Measurements from ENCODE around the gene DNMT3A.
"Not testable (repeated sequence)": the region's sequence is repeated elsewhere in the genome, so short reads cannot be mapped to it uniquely, and the experiment has no call there.

Gene DNMT3A

DNA sequence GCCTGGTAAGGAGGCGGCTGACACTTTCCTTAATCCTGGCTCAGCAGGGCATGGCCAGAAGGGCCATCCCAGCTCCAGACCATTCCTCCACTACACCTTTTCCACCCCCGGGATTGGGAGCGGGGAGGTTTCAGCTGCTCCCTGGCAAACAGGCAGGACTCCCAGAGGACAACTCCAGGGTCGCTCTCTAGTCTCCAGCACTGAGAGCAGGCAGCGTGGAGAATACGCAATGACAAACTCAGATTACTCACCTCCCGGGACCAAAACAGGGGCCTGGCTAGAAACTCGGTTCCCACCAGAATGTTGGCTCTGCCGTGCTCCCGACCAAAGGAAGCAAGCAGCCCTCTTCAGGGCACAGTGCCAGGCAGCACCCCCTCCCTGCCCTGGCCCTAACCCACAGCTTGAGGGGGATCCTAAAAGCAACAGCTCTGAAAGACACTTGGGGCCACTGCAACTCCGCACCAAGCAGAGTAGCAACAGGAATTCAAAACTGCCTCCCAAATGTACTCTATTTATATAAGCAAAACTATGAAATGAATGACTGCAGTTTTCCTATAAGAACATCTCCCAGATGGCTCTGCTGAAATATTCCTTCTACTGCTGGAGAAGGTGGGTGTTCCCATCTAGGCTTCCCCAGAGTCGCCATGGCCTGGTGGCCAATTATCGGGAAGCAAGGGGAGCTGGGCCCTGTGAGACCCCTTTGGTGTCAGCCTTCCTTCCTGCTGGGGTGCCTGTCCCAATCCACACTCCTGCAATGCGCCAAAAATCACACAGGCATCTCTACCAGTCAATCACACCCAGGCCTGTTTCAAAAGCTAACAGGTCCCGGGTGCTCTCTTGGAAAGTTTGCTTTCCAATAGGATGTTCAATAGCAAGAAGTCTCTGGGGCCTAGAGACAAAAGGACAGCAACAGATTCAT is 112.2 kb downstream of the DNMT3A start:
- no peak for DNase-seq

DNA sequence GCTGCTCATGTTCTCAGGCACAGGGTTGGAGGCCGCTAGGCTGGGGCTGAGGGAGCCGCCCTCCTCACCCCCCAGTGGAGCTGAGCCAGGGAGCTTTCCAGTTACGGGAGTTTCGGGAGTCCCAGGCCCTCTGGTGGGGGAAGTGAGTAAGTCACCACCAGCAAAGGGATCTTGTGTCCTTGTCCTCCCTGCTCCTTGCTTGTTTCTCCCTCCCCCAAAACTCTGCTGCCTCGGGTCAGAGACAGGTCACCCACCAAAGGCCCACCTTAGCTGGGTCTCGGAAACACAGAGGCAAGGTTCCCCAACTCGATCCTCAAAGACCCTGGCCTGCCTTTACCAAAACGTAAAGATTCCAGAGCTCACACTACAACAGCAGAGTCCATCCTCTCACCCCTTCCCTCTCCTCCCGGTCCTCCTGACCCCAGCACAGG is 112.9 kb downstream of the DNMT3A start:
- peak; percentile 14 for DNase-seq

- DNase-seq = no peak
These were observed 114.1 kb downstream of the DNMT3A start for GRCh38 chr2:25227576-25227975.

- DNase-seq = no peak
These were observed 114.9 kb downstream of the DNMT3A start for GRCh38 chr2:25226827-25227226.

DNA sequence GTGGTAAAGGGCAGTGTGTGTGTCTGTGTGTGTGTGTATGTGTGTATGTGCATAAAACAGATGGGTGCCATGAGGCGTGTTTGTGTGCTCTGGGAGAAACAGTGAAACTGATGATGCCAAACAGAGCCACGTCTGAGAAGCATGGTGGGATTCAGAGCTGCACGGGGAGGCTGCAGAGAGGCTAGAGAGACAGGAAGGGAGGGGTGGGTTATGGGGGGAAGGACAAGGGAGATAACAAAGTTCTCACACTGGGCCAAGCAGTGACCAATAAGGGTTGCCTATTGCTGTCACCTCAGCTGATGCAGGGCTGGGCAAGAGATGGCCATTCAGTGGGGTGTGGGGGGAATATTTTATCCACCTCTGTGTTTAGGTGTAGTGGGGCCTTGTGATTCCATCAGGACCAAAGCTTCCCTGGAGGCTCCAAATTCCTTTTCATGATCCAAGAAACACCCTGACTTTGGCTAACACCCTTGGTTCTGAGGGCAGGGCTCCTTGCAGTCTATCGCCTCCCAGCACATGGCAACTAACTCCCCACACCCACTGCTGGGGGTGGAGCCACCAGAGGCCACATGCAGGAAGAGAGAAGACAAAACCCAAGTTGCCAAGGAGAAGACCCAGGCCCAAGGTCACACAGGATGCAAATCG is 119.1 kb downstream of the DNMT3A start:
- DNase-seq = no peak

GRCh38 chr2:25221579-25221978 is 120.1 kb downstream of the DNMT3A start:
- DNase-seq = no peak

- no peak for DNase-seq
These were observed 121.4 kb downstream of the DNMT3A start for GRCh38 chr2:25220313-25220712.

DNA sequence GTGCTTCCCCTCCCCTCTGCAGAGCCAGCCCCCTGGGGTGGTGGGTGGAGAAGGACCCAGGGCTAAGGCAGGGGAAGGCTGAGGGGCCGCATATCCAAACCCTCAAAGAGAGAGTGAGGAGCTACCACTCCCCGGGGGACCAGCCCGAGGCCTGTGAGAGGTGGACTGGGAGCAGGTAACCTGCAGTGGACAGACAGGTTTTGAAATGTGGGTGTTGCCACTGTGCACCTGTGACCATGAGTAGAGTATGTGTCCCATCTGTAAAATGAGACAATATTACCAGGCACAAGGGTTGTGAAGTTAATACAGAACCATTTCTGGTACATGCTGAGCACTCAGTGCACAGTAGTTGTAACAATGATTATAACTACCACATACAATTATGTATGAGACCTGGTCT is 122.1 kb downstream of the DNMT3A start:
- DNase-seq = no peak

DNA sequence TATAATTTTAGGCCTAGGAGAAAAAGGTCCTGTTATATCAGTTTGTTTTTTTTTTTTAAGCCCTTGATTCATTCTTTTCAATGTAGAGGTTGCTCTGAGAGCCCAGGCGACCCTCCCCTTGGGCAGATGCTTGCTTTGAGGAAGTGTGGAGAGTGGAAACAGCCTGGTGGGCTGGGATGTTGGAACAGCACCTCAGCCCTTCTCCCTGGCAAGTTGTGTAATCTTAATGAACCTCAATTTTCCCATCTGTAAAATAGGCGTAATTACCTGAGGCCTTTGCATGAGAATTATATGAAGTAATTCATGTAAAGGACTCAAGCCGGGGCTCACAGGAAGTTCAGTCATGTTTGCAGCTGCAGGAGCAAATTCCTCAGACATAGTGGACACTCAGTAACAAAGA is 123.6 kb downstream of the DNMT3A start:
- DNase-seq = no peak

DNA sequence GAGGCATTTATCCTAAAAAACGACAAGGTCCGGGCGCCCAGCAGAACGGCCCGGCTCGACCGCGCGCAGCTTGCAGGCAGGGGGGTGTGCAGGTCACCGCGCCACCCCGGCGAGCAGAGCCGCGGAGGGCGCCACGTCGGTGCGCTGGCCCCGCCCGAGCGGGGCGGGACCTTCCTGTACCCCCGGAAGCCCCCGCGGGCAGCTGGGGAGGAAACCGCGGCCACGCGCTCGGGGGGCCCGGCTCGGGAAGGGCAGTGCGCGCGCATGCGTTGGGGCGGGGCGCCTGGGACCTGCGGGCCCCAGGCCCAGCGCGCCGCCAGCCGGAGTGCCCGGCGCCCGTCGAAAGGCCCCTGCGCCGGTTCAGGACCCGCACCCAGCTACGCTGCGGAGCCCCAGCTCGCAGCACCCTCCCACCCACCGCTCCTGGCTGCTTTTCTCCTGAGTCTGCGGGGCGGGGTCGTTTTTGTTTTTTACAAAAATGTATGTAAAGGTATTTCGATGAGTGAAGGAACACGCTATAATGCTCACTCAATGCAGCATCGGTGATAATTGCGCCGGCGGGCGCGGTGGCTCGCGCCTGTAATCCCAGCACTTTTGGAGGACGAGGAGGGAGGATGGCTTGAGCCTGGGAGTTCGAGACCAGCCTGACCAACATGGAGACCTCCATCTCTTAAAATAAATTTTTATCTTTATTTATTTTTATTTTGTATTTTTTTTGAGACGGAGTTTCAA is 125.6 kb downstream of the DNMT3A start:
- DNase-seq = no peak

GRCh38 chr2:25215232-25215631 is 126.5 kb downstream of the DNMT3A start:
- DNase-seq = no peak

DNA sequence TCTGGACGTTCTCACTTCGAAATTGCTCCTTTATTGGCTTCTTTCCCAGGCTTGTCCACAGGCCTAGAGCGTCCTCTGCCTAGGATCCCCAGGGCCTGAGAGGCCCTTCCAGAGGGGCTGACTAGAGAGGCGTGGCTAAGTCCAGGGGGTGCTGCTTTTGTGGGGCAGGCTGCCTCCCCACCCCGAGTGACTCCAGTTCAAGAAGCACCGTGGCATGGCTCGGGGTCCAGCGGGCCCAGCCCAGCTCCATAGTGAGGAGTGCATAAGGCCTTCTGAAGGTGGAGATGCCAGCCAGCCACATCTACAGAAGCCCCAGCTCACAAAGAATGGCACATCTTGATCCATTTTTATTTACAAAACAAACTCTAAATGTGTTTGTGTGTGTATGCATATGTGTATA is 128.5 kb downstream of the DNMT3A start:
- DNase-seq = no peak

DNA sequence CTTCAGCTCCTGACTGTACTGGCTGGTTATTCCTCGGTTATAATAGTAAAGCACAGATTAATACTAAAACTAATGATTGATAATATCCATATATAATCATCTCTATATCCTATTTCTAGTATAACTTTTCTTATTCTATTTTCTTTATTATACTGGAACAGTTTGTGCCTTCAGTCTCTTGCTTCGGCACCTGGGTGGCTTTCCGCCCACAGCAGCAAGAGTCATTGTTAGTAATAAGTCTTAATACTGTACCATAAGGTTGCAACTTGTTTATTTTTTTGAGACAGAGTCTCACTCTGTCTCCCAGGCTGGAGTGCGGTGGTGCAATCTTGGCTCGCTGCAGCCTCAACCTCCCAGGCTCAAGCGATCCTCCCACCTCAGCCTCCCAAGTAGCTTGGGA is 130.8 kb downstream of the DNMT3A start:
- DNase-seq = not testable (repeated sequence)

GRCh38 chr2:25207078-25207545 is 134.6 kb downstream of the DNMT3A start:
- no peak for DNase-seq

GRCh38 chr2:25204190-25204838 is 137.4 kb downstream of the DNMT3A start:
- no peak for DNase-seq

DNA sequence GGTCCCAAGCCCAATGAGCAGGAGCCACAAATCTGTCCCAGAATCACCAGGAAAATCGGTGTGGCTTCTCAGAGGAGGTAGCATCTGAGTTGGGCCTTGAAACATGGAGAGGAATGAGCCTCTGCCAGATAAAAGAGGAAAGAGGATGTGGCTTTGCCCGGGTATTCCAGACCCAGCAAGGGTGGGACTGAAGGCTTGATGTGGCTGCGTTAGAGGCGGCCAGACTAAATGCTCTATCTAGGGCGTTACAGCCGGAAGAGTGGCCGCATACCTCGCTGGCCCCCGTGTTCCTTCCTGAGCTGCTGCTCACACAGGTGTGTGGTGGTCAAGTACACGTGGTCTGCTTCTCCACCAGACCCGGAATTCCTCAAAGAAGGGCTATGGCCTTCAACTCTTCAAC is 139.4 kb downstream of the DNMT3A start:
- no peak for DNase-seq

GRCh38 chr2:25201794-25202193 is 139.9 kb downstream of the DNMT3A start:
- no peak for DNase-seq

DNA sequence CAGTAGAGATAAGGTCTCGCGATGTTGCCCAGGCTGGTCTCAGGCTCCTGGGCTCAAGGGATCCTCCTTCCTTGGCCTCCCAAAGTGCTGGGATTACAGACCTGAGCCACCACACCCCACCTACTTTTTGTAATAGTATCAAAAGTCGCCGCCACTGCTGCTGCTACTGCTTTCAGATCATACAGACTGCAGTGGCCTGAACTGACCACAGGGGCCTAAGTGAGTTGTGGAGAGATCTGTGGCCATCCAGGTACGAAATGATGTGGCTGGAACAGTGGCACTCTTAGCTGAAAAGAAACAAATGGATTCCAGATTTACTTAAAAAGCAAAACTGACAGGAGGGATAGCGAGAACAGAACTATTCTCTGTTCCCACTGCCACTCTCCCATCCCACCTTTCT is 140.5 kb downstream of the DNMT3A start:
- no peak for DNase-seq

GRCh38 chr2:25198576-25198975 is 143.1 kb downstream of the DNMT3A start:
- no peak for DNase-seq

DNA sequence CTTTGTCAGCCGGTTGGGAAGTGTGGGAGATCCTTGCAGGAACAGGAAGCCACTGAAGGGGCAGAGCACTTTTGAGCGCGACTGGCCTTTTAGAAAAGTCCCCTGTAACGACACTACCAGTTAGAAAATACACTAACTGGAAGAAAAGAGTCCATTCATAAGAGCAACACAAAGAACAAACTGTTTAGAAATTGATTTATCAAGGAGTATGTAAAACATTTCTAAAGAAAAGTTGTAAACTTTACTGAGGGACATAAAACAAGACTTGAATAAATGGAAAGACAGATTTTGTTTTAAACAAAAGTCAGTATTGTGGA is 143.6 kb downstream of the DNMT3A start:
- no peak for DNase-seq

DNA sequence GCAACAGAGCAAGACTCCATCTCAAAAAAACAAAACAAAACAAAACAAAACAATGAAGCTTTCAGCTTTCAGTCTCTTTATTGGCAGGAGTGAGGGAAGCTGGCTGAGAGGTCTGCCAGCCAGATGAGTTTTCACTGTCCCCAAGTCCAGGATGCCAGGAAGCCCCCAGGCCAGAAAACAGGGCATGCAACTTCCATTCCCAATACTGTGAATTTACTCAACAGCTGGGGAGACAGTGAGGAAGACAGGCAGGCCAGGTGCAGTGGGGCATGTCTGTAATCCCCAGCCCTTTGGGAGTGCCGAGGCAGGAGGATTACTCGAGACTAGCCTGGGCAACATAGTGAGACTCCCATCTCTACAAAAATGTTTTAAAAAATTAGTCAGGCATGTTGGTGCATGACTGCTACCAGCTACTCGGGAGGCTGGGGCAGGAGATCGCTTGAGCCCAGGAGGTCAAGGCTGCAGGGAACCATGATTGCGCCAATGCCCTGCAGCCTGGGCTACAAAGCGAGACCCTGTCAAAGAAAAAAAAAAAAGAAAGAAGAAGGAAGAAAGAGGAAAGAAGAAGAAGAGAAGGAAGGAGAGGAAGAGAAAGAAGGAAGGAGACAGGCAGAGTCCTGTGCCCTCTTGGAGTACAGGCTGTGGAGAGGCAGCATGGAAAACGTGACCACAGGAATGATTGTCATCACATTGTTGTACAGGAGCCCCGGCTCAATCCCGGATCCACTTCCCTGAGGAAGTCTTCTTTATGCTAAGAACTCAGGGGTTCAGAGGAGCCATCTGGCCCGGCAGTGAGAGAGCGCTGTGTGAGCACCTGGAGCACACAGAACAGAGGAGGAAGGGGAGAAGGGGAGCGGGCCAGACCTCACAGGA is 144.2 kb downstream of the DNMT3A start:
- no peak for DNase-seq

DNA sequence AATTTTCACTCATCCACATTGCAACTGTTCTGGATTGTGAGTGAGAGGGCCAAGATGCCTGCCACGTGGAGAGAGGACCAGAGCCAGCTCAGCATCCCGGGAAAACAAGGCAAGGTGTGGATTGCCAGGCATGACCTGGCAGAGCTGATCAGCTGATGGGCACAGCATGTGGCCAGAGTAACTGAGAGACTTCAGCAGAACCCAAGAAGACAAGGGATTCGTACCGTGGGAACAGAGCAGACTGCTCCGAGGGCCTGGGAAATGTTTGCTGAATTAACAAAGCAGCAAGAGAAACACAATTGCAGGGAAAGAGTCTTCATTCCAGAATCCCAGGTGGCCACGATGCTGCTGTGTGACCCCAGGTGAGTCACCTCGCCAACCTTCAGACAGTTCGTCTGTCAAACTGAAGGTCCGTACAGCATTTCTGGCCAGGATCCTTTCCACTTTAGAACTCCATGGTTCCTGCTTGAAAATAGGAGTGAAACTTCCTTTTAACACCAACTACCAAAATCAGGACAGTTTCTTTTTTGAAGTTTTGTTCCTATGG is 147.1 kb downstream of the DNMT3A start:
- no peak for DNase-seq

All from NCI-H187 treated with DMSO at 0.1 percent for 48 hours (cell line).